Fibroblast of skin of abdomen (primary cell): Measurements from ENCODE around the gene NUCKS1.

Source experiments
- DNase-seq: peaks from one replicate; pipeline ENCODE4 v3.0.0-alpha.2; 2013

Gene NUCKS1

DNA sequence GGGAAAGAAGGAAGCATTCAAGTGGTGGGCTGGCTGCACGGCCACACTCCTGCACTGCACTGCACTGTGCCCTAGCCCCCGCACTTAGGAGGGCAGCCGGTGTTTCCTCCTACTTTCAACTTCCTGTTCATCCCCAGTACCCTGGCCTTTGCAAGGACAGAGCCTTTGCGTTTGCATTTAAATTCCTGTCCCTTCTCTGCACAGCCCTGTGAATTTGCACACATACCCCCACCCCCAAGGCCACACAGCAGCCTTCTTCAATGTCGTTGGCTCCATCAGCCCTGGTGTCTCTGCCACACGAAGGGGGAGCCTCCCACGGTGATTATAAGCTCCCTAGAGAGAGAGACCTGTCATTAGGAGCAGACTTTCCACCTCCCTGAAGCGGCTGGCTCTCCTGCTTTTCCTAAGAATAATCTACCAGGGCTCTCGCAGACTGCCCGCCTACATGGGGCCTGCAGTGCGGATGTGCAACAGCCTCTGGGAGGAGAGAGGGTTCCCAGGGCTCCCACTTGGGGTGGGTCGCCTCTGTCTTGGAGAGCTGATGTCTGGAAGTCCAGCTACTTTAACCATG lies 56.5 kb downstream of the NUCKS1 start:
- no peak for DNase-seq

DNA sequence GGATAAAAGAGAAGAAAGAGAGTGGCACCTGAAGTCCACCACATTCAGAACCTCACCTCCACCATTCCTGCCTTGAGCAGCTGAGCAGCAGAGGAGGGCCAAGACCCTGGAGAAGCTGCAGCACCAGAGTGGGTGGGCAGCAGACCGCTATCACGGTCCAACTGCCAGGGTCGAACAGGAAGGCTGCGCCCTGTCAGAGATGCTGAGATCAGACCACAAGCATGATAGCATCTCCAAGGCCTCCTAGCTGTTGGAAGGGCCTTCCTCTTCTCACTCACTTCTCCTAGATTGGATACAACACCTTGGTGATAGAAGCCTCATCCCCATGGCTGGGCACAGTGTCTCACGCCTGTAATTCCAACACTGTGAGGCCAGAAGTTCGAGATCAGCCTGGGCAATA lies 57.6 kb downstream of the NUCKS1 start:
- DNase-seq: no peak

DNA sequence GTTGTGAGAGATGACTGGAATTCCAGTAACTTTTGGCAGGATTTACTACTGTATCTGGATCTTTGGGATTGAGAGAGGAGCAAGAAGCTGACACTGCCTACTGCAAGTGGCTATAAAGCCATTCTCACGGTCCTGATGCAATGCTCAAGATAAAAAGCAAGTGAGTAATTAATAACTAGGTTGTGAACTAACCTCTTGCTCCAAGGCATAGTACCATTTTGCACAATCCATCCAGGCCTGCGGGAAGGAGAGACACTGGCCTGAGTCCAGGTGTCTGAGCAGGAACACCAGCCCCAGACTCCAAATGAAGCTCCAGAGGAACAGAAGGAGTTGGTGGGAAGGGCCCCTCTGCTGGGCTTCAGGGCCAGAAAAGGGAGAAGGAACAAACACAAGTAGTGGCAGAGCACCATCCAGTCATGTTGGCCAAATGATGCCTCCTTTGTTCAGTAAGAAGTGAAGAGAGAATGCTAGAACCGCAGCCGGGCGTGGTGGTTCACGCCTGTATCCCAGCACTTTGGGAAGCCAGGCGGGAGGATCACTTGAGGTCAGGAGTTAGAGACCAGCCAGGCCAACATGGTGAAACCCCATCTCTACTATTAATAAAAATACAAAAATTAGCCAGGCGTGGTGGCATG lies 59.7 kb downstream of the NUCKS1 start:
- DNase-seq: no peak

DNA sequence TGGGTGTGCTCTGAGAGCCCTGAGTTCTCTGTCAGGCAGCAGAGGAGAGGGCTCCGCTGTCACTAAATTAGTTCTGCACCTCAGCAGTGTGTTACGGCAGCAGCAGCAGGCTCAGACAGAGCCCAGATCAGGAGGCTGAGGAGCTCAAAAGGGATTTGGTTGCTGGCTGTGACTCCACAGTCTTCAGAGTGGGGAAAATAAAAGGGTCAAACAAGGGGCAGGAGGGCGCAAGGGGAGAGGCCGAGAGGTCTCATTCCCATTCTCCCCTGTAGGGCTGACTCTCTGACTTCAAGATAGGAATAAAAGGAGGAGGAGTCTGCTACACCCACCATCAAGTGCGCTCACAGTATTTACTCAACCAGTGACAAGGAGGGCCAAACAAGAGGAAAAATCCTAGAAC lies 60.5 kb downstream of the NUCKS1 start:
- no peak for DNase-seq

DNA sequence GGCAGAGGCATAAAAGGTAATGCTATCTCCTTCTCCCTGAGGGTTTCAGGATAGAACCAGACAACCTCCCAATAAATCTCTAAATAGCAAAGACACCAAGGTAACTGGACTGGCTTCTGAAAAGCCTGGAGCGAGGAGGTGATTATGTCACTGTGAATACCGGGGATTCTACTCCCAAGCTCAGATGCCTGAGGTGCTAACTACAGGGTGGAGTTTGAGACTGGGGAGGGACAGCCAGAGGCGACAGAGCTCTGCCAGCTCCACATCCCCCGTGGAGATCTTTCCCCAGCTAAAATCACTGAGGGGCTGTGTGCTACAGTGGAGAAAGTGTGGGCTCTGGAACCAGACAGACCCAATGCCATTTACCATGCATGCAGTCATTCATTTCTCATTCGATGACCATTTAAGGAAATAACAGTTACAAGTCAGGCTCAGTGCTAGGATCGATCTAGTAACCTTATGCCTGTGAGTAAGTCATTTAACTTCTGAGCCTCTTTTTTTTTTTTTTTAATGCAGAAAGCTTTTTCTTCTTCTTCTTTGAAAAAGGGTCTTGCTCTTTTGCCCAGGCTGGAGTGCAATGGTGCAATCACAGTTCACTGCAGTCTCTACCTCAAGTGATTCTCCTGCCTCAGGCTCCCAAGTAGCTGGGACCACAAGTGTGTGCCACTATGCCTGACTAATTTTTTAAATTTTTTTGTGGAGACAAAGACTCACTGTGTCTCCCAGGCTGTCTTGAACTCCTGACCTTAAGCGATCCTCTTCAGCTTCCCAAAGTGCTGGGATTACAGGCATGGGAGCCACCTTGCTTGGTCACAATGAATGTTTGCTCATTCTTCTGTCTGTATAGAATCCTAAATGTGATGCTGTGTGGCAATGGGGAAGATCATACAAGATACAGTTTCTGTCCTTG lies 61.6 kb downstream of the NUCKS1 start:
- no peak for DNase-seq

DNA sequence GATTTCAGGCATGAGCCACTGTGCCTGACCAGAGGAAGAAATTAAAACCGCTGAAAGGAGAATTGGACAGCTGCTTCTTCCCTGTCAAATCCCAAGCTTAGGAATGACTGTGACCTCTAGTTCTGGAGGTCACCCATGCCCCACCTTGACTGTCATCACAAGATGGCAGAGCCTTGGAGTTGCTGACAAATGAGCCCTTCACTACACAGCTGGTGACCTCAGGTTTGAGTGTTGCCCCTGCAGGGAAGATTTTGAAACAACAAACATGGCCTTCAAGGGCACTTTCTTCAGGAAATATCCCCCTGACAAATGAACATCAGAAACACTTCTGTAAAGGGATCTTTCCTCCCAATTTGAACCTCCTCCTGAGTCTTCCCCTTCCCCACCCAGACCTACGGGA lies 62.7 kb downstream of the NUCKS1 start:
- no peak for DNase-seq

DNA sequence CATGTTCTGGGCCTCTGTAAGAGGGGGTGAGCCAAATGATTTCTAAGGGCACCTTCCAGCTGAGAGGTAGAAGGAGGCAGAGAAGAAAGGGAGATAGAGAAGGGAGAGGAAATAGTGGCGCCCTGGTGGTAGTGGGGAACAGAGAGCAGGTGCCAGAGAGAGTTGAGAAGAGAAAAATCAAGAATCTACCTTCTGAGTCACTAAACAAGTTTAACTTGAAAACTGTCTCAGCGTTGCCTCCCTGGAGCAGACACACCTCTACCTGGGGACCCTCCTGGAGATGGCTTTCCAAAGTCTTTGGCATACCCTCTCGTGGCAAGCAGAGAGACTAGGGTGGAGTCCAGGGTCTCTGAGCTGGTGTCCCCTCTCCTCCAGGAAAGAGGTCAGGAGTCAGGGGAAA lies 68.6 kb downstream of the NUCKS1 start:
- DNase-seq: no peak

DNA sequence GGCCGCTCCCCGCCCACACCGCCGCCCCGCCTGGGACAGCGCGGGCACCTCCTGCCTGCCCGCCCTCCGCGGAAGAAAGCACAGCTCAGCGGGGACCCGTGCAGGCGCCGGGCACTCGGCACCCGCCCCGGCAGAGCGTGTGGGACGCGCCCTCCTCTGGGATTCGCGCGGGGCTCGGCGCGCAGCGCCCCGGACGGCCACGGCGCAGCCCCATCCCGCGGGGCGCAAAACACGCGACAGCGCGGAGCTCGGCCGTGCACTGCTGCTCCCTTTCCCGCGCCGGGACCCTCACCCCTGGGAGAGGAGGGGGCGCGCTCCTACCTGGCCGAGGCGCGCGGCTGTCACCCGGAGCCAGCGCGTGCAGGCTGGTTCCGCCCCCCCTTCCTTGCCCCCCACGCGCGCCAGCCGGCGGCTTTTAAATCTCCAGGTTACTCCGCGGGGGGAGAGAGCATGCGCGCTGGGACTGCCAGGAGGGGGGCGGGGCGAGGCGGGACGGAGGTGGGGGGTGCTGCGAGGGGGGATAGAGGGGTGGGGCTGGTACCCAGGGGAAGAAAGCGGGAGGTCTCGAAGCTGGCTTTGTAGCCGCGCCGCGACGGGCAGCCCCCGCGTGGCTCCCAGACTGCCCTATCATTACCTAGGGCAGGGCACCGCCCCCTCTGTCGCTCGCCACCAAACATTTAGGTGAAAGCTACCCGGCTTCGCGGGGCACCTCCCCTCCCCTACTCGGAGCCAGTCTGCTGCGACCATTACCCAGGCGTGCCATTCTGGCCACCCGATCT lies 69.7 kb downstream of the NUCKS1 start, which contains the start of gene SLC45A3:
Gene SLC45A3 (minus strand): TSS at position 437 of the 779 bp plus-strand sequence. CDS start 15,853 bp downstream, outside the sequence.
- DNase-seq: peak; percentile 33

DNA sequence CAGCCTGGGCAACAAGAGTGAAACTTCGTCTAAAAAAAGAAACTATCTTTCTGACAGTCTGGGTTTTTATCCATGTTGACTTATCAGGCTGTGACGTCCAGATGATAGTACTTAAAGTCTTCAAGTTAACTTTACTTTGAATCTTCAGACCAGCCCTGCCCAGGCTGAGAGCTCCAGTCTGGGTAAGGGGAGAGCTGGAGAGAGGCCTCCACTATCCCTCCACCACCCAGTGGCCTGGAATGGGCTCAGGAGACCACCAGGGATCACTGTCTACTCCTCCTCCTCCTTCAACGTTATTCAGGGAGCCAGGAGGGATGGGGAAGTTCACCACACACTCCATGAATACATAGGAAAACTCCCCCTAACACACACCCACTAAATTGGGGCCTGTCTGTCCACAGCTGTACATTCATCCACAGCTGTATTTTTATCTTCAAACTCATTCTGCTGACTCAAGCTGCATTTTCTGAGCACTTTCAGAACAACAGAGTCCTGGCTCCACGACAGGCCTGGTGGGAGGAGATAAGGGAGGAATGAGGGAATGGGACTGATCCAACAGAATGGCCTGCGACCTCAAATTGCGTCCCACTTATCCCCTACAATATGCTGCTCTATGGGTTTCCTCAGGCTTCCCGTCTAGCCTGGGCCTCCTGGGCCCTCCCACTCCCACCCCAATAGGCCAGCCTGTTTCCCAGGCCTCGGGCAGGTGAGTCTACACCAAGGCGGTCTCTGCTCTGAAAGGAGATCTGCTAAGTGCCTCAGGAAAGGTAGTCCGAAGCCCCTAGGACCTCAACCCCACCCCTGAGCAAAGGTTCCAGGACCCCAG lies 71.5 kb downstream of the NUCKS1 start:
- DNase-seq: no peak

DNA sequence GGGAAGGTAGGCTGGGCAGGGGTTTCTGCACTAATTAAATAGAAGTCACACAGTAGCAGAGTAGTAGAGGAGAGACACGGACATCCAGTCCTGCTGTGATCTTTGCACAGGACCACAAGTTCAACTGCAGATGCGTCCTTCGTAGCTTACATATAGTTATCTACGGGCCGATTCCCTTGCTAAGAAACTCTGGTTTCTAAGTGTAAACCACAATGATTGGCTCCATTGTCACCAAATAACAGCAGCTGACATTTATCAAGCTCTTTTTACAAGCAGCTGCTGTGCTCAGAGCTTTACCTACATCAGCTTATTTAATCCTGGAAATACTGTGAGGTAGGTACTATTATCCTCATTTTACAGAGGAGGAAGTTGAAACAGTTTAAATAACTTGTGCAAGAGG lies 72.8 kb downstream of the NUCKS1 start:
- no peak for DNase-seq

DNA sequence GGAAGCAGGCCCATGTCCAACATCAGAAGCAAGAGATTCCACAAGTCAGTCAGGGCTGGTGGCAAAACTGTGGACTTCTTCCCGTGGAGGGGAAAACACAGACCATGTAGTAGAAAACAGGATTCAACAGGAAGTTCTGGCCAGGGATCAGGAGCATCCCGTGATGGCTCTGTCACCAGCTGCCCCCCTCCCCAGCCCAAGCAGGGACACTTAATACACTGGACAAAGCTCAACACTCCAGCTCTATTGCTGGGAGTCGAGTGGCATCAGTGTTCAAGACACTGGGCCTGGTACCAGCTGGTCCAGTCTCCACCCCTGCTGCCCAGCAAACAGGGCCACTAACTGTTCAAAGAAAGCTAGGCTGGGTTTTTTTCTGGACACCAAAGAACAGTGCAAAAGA lies 73.4 kb downstream of the NUCKS1 start:
- DNase-seq: no peak

DNA sequence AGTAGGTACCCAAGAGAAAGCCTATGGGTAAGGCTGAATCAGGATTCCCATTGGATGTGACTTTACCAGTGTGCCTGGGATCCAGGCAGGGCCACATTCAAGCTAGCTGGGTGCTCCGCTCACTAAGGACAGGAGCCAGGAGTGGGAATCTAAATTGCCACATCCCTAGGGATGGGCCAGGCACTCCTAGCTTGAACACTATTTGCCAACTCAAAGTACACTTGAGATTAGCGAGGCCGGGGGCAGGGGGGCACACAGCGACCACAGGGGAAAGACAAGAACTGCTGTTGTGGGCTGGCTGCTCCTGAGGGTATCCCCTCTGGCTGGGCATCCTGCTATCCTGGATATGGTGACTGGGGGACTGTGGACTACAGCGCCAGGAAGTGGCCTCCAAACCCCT lies 74.0 kb downstream of the NUCKS1 start:
- DNase-seq: no peak

DNA sequence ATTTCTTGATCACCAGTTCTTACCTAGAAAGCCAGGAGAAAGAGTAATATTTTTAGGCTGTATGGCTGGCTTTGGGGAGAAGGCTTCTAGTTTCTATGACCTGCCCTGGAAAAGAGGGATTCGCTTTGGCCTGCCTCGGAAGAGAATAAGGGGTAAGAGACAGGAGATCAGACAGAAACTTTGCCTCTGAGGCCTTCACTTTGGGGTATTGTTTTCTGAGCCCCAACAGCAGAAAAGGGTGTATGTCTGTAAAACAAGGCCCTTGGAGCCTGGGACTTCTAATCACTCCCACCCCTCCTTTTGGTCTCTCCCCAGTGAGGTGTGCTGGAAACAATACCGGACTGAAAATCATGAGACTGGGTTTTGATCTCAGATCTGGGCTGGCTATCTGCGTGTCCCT lies 74.7 kb downstream of the NUCKS1 start:
- DNase-seq: no peak

DNA sequence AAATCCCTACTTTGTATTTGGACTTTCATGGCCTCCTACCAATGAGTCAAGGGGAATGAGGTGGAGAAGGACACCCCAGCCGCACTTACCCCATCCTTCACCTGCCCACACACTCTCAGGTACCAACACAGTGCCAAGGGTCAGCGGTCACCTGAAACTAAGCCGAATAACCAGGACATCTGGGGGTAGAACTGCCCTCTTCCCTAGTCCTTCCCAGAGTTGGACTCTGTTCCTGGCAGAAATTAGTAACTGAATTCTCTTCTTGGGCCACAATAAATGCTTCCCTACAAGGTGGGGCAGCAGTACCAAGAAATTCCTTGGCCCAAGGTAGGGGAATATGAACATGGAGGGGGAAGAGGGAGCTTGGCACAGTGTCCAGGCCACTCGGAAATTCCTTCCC lies 77.0 kb downstream of the NUCKS1 start:
- no peak for DNase-seq

DNA sequence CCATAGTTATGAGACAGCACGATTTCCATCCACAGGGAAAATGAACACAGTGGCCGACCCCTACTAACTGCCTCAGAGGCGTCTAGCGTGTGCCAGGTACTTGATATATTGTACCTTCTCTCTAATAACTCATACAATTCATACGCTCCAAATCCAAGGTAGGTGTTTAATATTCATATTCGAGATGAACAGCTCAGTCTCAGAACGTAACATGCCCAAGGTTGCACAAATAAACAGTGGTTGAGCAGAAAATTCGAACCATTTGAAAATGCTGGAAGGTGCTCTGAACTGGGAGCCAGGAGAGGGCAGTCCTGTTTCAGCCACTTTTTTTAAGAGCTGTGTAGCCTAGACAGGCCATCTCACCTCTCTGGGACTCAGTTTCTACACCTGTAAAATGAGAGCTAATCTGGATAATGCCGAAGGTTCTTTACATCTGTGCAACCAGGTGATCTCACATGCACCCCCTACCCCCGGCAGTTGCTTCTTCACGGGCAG lies 77.5 kb downstream of the NUCKS1 start:
- no peak for DNase-seq

DNA sequence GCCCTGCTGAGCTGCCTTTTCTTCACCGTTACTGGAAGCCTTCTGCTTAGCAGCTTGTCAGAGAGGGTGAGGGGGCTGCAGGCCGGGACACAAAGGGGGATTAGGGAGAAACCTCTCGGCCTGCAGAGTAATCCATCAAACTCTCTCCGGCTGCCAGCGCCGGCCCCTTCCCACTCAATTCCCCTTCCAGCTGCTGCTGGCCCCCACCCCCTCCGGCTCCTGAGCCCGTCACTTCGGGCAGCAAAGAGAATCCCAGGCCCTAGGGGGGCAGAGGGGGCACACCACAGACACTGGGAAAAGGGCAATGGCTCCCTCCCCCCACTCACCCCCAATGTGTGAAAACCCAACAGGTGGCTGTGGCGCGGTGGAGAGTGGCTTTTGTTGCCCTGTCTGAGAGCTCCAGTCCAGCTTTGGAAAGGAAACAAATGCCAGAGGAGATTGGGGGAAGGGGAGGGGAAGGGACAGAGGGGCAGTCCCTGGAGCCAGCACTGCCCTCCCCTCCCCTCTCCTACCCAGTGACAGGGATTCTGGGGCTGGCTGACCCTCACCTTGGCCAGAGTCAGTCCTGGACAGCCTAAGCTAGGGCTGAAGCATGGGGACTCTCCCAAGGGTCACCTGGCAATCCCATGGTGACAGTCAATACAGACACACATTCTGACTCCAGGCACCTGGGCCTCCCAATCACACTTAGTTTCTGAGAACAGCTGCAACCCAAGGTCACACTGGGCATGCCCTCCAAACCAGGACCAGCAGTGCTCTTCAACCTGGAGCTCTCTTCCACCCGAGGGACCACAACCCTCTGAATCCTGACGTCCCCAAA lies 79.2 kb downstream of the NUCKS1 start:
- DNase-seq: no peak

DNA sequence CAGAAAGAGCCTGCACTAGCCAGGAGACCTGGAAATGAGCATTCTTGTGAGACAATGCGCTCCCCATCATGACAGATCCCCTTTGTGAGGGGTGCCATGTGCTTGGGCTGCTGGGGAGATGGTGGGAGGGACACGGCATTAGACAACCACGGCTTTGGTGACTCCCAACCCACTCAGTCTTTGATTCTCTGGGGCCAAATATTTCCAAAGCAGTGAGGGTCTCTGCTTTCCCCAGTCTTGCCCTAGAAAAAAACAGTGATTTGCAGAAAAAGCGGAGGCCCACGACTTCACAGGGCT lies 79.9 kb downstream of the NUCKS1 start:
- no peak for DNase-seq

DNA sequence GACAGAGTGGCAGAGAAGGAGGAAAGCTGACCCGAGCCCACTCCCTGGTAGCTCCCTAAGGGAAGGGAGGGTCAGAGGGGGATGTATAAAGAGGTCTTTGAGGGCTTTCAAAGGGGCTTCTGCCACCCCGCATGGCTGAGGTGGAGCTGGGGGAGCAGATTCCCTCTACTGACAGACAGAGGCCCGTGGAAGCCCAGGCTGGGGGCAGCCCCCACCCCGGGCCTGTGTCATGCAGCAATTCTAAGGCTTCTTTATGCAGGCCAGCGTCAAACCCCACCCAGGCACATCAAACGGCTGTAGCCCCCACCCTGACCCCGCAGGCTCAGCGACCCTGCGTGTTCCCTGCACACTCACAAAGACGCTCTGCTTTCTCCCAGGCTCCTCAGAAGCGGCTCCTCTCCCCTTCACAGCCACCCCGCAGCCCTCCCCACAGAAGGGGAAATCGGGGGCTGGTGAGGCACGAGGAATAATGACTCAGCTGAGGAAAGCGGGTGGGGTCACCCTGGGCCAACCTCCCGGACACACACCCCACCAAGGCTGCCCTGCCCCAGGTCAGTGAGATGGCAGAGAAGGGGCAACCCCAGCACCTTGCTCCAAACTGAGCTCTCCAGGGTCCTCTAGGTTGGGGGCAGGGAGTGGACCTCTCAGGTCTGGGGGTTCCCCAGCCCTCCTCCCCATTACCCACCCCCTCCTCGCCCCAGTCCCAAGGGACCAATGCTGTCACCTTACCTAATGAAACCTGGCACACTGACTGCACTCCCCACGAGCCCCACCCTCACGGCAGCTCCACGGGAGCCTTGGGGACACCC lies 80.4 kb downstream of the NUCKS1 start:
- DNase-seq: no peak

DNA sequence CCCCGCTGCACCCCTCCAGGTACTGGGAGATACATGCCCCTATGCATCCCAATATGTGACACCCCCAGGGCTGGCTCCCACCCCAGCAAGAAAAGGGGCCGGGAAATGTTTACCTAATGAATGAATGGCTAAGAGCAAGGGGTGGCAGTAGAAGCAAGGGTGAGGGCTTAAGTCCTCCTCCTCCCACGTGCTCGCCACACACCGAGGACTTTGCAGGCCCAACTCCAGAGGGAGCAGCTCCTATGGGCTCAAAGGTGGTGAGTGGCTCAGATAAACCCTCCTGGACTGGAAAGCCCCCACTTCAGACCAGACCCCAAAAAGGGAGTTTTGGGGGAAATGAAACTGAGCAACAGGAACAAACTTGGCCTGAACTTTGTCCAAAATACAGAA lies 81.0 kb downstream of the NUCKS1 start:
- DNase-seq: no peak
